ENCODE data around the gene BPIFB4. TPM values are rescaled to one million over a fixed set of nuclear protein-coding genes. Genes with fewer than 3 reads are reported as not detected.

The BPIFB4 gene
- total RNA-seq, 1 donor from 2014 or later: not detected

DNA sequence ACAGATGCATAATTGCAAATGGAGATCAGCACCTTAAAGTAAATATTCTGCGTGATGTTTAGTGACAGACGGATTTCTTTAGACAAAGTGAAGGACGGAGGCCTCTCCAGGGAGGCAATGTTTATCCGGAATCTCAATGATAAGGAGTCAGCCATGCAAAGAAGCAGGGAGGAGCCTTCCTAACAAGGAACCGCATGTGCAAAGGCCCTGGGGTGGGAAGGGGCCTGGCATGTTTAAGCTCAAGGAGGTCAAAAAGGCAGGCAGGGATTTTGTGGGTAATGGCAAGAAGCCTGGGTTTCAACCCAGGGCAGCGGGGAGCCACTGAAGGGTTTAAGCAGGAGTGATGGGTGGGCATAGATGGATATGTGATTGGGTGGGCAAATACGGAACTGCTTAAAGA, 25.1 kb upstream of the BPIFB4 start:
- Mint-ChIP-seq H3K27me3 (ENCODE audit: low read depth, unreplicated experiment) (peaks cover 36% of the 10 kb centered on the region), H3K36me3 (ENCODE audit: low read depth, unreplicated experiment) (no peaks in the 10 kb centered on the region), H3K4me1 (ENCODE audit: low read depth, unreplicated experiment) (no peaks in the 10 kb centered on the region), H3K9me3 (ENCODE audit: unreplicated experiment) (no peaks in the 10 kb centered on the region), H3K4me3 (ENCODE audit: unreplicated experiment) (no peak overlapping the region), H3K27ac (ENCODE audit: unreplicated experiment) (no peak overlapping the region)
- Histone ChIP-seq H3K36me3 (ENCODE audit: insufficient read depth, low read length) (no peaks in the 10 kb centered on the region), H3K9ac (ENCODE audit: low read length) (no peak overlapping the region), H3K9me3 (ENCODE audit: insufficient read depth, low read depth, low read length) (no peaks in the 10 kb centered on the region), H3K4me3 (ENCODE audit: insufficient read depth, low read depth, low read length) (no peak overlapping the region), H4K20me1 (ENCODE audit: insufficient read depth, low read length) (no peaks in the 10 kb centered on the region), H3K4me1 (ENCODE audit: insufficient read depth, low read length) (no peaks in the 10 kb centered on the region), H3K27ac (ENCODE audit: low read depth, low read length) (no peak overlapping the region), H2AFZ (ENCODE audit: low read depth, low read length) (no peak overlapping the region), H3K4me2 (ENCODE audit: low read length) (no peak overlapping the region), H3K27me3 (ENCODE audit: insufficient read depth, low read length) (no peaks in the 10 kb centered on the region), H3K79me2 (ENCODE audit: insufficient read depth, low read length) (no peaks in the 10 kb centered on the region)
- TF ChIP-seq, protein P1, sequence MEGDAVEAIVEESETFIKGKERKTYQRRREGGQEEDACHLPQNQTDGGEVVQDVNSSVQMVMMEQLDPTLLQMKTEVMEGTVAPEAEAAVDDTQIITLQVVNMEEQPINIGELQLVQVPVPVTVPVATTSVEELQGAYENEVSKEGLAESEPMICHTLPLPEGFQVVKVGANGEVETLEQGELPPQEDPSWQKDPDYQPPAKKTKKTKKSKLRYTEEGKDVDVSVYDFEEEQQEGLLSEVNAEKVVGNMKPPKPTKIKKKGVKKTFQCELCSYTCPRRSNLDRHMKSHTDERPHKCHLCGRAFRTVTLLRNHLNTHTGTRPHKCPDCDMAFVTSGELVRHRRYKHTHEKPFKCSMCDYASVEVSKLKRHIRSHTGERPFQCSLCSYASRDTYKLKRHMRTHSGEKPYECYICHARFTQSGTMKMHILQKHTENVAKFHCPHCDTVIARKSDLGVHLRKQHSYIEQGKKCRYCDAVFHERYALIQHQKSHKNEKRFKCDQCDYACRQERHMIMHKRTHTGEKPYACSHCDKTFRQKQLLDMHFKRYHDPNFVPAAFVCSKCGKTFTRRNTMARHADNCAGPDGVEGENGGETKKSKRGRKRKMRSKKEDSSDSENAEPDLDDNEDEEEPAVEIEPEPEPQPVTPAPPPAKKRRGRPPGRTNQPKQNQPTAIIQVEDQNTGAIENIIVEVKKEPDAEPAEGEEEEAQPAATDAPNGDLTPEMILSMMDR (IDR thresholded peaks at IDR 0.05; ENCODE audit: insufficient read depth, low read depth, low read length): no peak
- TF ChIP-seq EZH2 (IDR thresholded peaks at IDR 0.05; ENCODE audit: insufficient read depth, low read length): no peak
- DNase-seq (ENCODE audit: low read depth) (no peak), FAIRE-seq (no peak)

DNA sequence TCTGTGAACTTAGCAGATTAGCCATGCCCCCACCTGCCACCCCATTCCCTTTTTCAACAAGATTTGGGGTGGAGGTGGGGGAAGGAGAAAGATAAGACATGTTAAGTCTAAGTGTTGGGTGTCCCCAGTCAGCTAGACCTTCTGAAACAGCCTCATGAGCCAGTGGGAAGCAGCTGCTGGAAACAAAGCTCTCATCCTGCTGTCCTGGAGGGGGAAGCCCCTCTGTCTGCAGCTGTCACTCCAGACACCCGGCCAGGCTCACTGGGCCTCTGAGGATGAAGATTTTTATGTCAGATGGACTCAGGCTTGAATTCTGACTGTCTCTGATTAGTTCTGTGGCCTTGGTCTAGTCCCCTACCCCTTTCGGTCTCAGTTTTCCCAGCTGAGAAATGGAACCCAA, 24.7 kb upstream of the BPIFB4 start:
- Histone ChIP-seq H3K4me2 (ENCODE audit: low read length) (no peak overlapping the region), H3K27me3 (ENCODE audit: insufficient read depth, low read length) (no peaks in the 10 kb centered on the region), H4K20me1 (ENCODE audit: insufficient read depth, low read length) (no peaks in the 10 kb centered on the region), H3K4me3 (ENCODE audit: insufficient read depth, low read depth, low read length) (no peak overlapping the region), H3K79me2 (ENCODE audit: insufficient read depth, low read length) (no peaks in the 10 kb centered on the region), H3K27ac (ENCODE audit: low read depth, low read length) (no peak overlapping the region), H3K36me3 (ENCODE audit: insufficient read depth, low read length) (no peaks in the 10 kb centered on the region), H2AFZ (ENCODE audit: low read depth, low read length) (no peak overlapping the region), H3K9me3 (ENCODE audit: insufficient read depth, low read depth, low read length) (no peaks in the 10 kb centered on the region), H3K4me1 (ENCODE audit: insufficient read depth, low read length) (no peaks in the 10 kb centered on the region), H3K9ac (ENCODE audit: low read length) (no peak overlapping the region)
- no peak for DNase-seq (ENCODE audit: low read depth)
- H3K9me3 Mint-ChIP-seq (ENCODE audit: unreplicated experiment): no peaks in the 10 kb centered on the region
- H3K27me3 Mint-ChIP-seq (ENCODE audit: low read depth, unreplicated experiment): peaks cover 36% of the 10 kb centered on the region
- TF ChIP-seq, protein P1 (IDR thresholded peaks at IDR 0.05; ENCODE audit: insufficient read depth, low read depth, low read length): no peak
- no peak for TF ChIP-seq EZH2 (IDR thresholded peaks at IDR 0.05; ENCODE audit: insufficient read depth, low read length)
- H3K36me3 Mint-ChIP-seq (ENCODE audit: low read depth, unreplicated experiment): no peaks in the 10 kb centered on the region
- no peak overlapping the region for H3K4me3 Mint-ChIP-seq (ENCODE audit: unreplicated experiment)
- no peak for FAIRE-seq
- no peaks in the 10 kb centered on the region for H3K4me1 Mint-ChIP-seq (ENCODE audit: low read depth, unreplicated experiment)
- H3K27ac Mint-ChIP-seq (ENCODE audit: unreplicated experiment): no peak overlapping the region

DNA sequence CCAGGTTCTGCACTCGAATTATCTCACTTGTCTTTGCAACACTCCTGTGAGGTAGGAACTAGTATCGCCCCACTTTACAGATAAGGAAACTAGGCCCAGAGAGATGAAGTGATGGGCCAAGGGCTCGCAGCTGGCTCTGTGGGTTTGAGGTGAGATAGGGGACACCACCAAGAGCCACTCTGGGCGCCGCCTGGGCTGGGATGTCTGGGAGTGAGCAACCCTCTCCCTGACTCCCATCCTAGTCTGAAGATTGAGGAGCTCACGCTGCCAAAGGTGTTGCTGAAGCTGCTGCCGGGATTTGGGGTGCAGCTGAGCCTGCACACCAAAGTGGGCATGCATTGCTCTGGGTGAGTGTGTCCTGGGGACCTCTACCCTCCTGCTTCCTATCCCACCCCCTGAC, 20.3 kb upstream of the BPIFB4 start:
- FAIRE-seq: no peak
- no peaks in the 10 kb centered on the region for H3K36me3 ChIP-seq (ENCODE audit: insufficient read depth, low read length)
- H3K27ac ChIP-seq (ENCODE audit: low read depth, low read length): no peak overlapping the region
- Mint-ChIP-seq H3K36me3 (ENCODE audit: low read depth, unreplicated experiment) (no peaks in the 10 kb centered on the region), H3K27me3 (ENCODE audit: low read depth, unreplicated experiment) (peaks cover 41% of the 10 kb centered on the region), H3K4me1 (ENCODE audit: low read depth, unreplicated experiment) (no peaks in the 10 kb centered on the region), H3K4me3 (ENCODE audit: unreplicated experiment) (no peak overlapping the region), H3K9me3 (ENCODE audit: unreplicated experiment) (no peaks in the 10 kb centered on the region), H3K27ac (ENCODE audit: unreplicated experiment) (no peak overlapping the region)
- H3K4me3 ChIP-seq (ENCODE audit: insufficient read depth, low read depth, low read length): no peak overlapping the region
- H3K4me1 ChIP-seq (ENCODE audit: insufficient read depth, low read length): no peaks in the 10 kb centered on the region
- no peaks in the 10 kb centered on the region for H3K27me3 ChIP-seq (ENCODE audit: insufficient read depth, low read length)
- H4K20me1 ChIP-seq (ENCODE audit: insufficient read depth, low read length): no peaks in the 10 kb centered on the region
- H2AFZ ChIP-seq (ENCODE audit: low read depth, low read length): no peak overlapping the region
- no peaks in the 10 kb centered on the region for H3K9me3 ChIP-seq (ENCODE audit: insufficient read depth, low read depth, low read length)
- H3K79me2 ChIP-seq (ENCODE audit: insufficient read depth, low read length): no peaks in the 10 kb centered on the region
- TF ChIP-seq, protein P1 (IDR thresholded peaks at IDR 0.05; ENCODE audit: insufficient read depth, low read depth, low read length): no peak
- no peak for TF ChIP-seq EZH2 (IDR thresholded peaks at IDR 0.05; ENCODE audit: insufficient read depth, low read length)
- no peak for DNase-seq (ENCODE audit: low read depth)
- H3K9ac ChIP-seq (ENCODE audit: low read length): no peak overlapping the region
- no peak overlapping the region for H3K4me2 ChIP-seq (ENCODE audit: low read length)
